GM12872 (cell line): Measurements from ENCODE around the gene RIPOR3.

Experiments used
- CTCF ChIP-seq: IDR thresholded peaks from 3 replicates; pipeline ENCODE4 v1.5.1; 2011; ENCODE audit warnings: low read depth, mild to moderate bottlenecking, low read length, moderate library complexity; ENCODE audit not compliant: insufficient read depth

RIPOR3 gene

GRCh38 chr20:50646483-50646996 is 44.8 kb downstream of the RIPOR3 start:
- peak; percentile 33; the same call in 2 of the 3 replicates for TF ChIP-seq CTCF

GRCh38 chr20:50645253-50646068 is 45.9 kb downstream of the RIPOR3 start:
- TF ChIP-seq CTCF: no peak

GRCh38 chr20:50642288-50642803 is 49.0 kb downstream of the RIPOR3 start:
- no peak for TF ChIP-seq CTCF

- TF ChIP-seq CTCF: no peak
These were observed 54.5 kb downstream of the RIPOR3 start for GRCh38 chr20:50636601-50637540.

GRCh38 chr20:50635676-50636600 is 55.4 kb downstream of the RIPOR3 start:
- TF ChIP-seq CTCF: peak; percentile 94

- TF ChIP-seq CTCF: no peak
These were observed 56.3 kb downstream of the RIPOR3 start for GRCh38 chr20:50635014-50635557.
